RWPE2 (cell line): ENCODE results near the gene AZGP1.

Experiments
- ATAC-seq: fragments of 200-7000 bp; cut with Tn5 transposase; 3 replicates; pipeline ENCODE4 v1.9.1; 2021; ENCODE audit warnings: low read depth
- DNase-seq: peaks from one replicate; pipeline ENCODE4 v3.0.0-alpha.2; 2020; ENCODE audit warnings: low spot score
- H3K27ac ChIP-seq: fragments of 450-650 bp; 2 replicates; pipeline ENCODE4 v1.5.1; 2017; ENCODE audit warnings: mild to moderate bottlenecking; ENCODE audit not compliant: poor library complexity, severe bottlenecking
- H3K27me3 ChIP-seq: fragments of 250-450 bp; sonication (Bioruptor Pico); 2 replicates; pipeline ENCODE4 v1.5.1; 2021; ENCODE audit warnings: mild to moderate bottlenecking, moderate library complexity; ENCODE audit not compliant: insufficient read depth, poor library complexity, severe bottlenecking
- H3K36me3 ChIP-seq: fragments of 250-450 bp; sonication (Bioruptor Pico); 2 replicates; pipeline ENCODE4 v1.5.1; 2020; ENCODE audit warnings: low read depth, mild to moderate bottlenecking, moderate library complexity
- H3K4me1 ChIP-seq: fragments of 250-450 bp; sonication (Bioruptor Pico); 2 replicates; pipeline ENCODE4 v1.5.1; 2021; ENCODE audit warnings: mild to moderate bottlenecking, moderate library complexity; ENCODE audit not compliant: insufficient read depth, poor library complexity, severe bottlenecking
- H3K4me3 ChIP-seq: fragments of 250-450 bp; sonication (Bioruptor Pico); 2 replicates; pipeline ENCODE4 v1.5.1; 2021; ENCODE audit warnings: mild to moderate bottlenecking, moderate library complexity; ENCODE audit not compliant: severe bottlenecking
- H3K9me3 ChIP-seq: fragments of 250-450 bp; sonication (Bioruptor Pico); 2 replicates; pipeline ENCODE4 v1.5.1; 2021; ENCODE audit warnings: mild to moderate bottlenecking, moderate library complexity; ENCODE audit not compliant: severe bottlenecking
- TF ChIP-seq, protein P1 (sequence below): fragments of 450-650 bp; IDR thresholded peaks from one replicate; pipeline ENCODE4 v1.5.1; 2017; ENCODE audit warnings: mild to moderate bottlenecking, moderate library complexity; ENCODE audit not compliant: poor library complexity, severe bottlenecking

The AZGP1 gene

DNA sequence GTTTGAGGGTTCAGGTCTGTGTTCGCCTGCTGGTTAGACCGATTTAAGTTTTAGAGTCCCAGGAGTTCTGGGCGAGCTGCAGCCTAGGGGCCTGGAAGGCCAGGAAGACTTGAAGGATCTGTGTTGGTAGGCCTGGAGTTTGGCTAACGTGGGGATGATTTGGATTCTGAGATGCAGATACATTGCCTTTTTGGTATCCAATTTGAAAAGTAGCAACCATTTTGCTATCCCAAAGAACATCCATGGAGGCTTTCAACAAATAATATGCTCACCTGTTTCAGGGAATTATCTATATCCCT lies 56.1 kb downstream of the AZGP1 start:
- TF ChIP-seq, protein P1, sequence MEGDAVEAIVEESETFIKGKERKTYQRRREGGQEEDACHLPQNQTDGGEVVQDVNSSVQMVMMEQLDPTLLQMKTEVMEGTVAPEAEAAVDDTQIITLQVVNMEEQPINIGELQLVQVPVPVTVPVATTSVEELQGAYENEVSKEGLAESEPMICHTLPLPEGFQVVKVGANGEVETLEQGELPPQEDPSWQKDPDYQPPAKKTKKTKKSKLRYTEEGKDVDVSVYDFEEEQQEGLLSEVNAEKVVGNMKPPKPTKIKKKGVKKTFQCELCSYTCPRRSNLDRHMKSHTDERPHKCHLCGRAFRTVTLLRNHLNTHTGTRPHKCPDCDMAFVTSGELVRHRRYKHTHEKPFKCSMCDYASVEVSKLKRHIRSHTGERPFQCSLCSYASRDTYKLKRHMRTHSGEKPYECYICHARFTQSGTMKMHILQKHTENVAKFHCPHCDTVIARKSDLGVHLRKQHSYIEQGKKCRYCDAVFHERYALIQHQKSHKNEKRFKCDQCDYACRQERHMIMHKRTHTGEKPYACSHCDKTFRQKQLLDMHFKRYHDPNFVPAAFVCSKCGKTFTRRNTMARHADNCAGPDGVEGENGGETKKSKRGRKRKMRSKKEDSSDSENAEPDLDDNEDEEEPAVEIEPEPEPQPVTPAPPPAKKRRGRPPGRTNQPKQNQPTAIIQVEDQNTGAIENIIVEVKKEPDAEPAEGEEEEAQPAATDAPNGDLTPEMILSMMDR: no peak
- Histone ChIP-seq H3K9me3 (no peaks in the 10 kb centered on the region), H3K36me3 (peaks cover 30% of the 10 kb centered on the region), H3K27me3 (no peaks in the 10 kb centered on the region), H3K4me3 (peak overlapping the region; percentile 59), H3K27ac (peak overlapping the region; percentile 51), H3K4me1 (peaks cover 12% of the 10 kb centered on the region)
- ATAC-seq: no peak
- DNase-seq: no peak

GRCh38 chr7:99918959-99919813 lies 56.6 kb downstream of the AZGP1 start, which contains the start of gene TRIM4:
Gene TRIM4 (minus strand): TSS chr7:99919530. CDS start chr7:99919401, 129 bp downstream.
- Histone ChIP-seq H3K4me3 (peak within 1 kb of the TSS; percentile 59), H3K36me3 (peaks cover 30% of the 10 kb centered on the region), H3K9me3 (no peaks in the 10 kb centered on the region), H3K4me1 (peaks cover 12% of the 10 kb centered on the region), H3K27me3 (no peaks in the 10 kb centered on the region), H3K27ac (peak within 1 kb of the TSS; percentile 51)
- ATAC-seq (peak; percentile 98), DNase-seq (peak; percentile 88)
- TF ChIP-seq, protein P1: peak; percentile 39
